ENCODE results near the gene SFR1.

DNA sequence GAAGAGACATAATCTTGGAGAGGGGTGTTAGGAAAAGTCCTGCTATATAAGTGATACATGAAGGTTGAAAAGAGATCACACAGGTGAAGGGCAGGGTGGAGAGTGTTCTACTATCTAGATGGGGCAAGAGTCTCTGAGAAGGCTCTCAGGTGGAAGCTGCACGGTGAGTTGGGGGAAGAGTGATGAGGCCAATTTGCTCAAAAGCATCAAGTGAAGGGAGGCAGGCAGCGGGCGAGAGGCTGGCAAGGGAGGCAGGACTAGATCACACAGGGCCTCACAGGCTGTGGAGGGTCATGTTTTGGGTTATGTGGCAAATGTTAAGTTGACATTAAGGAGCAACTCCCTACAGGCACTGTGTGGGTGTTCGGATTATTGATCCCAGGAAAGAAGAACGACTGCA is 33.7 kb upstream of the SFR1 start:
- TF ChIP-seq TAF1 (IDR thresholded peaks at IDR 0.05; ENCODE audit: low read depth, low read length) (no peak), POLR2A (IDR thresholded peaks at IDR 0.05; ENCODE audit: low read depth, low read length) (no peak), POLR2AphosphoS5 (IDR thresholded peaks at IDR 0.05; ENCODE audit: low read depth, low read length) (no peak), PAX5 (IDR thresholded peaks at IDR 0.05; ENCODE audit: insufficient read depth, low read length, severe bottlenecking) (no peak)

All from GM12891 (cell line).